ENCODE measurements around the gene MAP6.

The MAP6 gene

GRCh38 chr11:75565221-75565814 lies 103.5 kb downstream of the MAP6 start:
- DNase-seq: no peak

GRCh38 chr11:75563978-75564552 lies 104.8 kb downstream of the MAP6 start:
- DNase-seq: no peak

GRCh38 chr11:75563501-75563977 lies 105.3 kb downstream of the MAP6 start:
- no peak for DNase-seq

GRCh38 chr11:75562836-75563484 lies 105.9 kb downstream of the MAP6 start:
- DNase-seq: peak; percentile 69

- peak; percentile 94 for DNase-seq
Observed at GRCh38 chr11:75562048-75562835, 106.6 kb downstream of the MAP6 start, which contains the start of gene SERPINH1. SERPINH1 (plus strand) TSS chr11:75562253; CDS start chr11:75566350, 4,097 bp downstream.

GRCh38 chr11:75561426-75562047 lies 107.3 kb downstream of the MAP6 start:
- DNase-seq: no peak

GRCh38 chr11:75560644-75561043 lies 108.2 kb downstream of the MAP6 start:
- no peak for DNase-seq

- no peak for DNase-seq
Observed at GRCh38 chr11:75558939-75559843, 109.6 kb downstream of the MAP6 start.

GRCh38 chr11:75557666-75558494 lies 111.0 kb downstream of the MAP6 start:
- DNase-seq: no peak

GRCh38 chr11:75556275-75556674 lies 112.6 kb downstream of the MAP6 start:
- DNase-seq: no peak

- no peak for DNase-seq
Observed at GRCh38 chr11:75555079-75555811, 113.6 kb downstream of the MAP6 start.

GRCh38 chr11:75554258-75555022 lies 114.4 kb downstream of the MAP6 start:
- no peak for DNase-seq

GRCh38 chr11:75553889-75554257 lies 115.0 kb downstream of the MAP6 start:
- DNase-seq: no peak

GRCh38 chr11:75553182-75553581 lies 115.7 kb downstream of the MAP6 start:
- DNase-seq: no peak

- DNase-seq: no peak
Observed at GRCh38 chr11:75549370-75549958, 119.4 kb downstream of the MAP6 start.

- no peak for DNase-seq
Observed at GRCh38 chr11:75548595-75549272, 120.1 kb downstream of the MAP6 start.

GRCh38 chr11:75547617-75548058 lies 121.2 kb downstream of the MAP6 start:
- peak; percentile 92 for DNase-seq

- no peak for DNase-seq
Observed at GRCh38 chr11:75547177-75547576, 121.7 kb downstream of the MAP6 start.
